Retinal pigment epithelial cell (primary cell): ENCODE results near the gene COG1.
"Not testable (repeated sequence)": the region's sequence is repeated elsewhere in the genome, so short reads cannot be mapped to it uniquely, and the experiment has no call there.

Experiments used
- DNase-seq: peaks from one replicate; pipeline ENCODE4 v3.0.0-alpha.2; 2010; ENCODE audit warnings: low read depth
- H3K4me3 ChIP-seq: 2 replicates; pipeline ENCODE4 v1.5.1; 2011; ENCODE audit warnings: mild to moderate bottlenecking, low read length, control low read depth, moderate library complexity
- TF ChIP-seq, protein P1 (sequence below): conservative IDR thresholded peaks from 2 replicates; pipeline ENCODE4 v1.5.1; 2011; ENCODE audit warnings: low read depth, low read length, control low read depth, inconsistent platforms

The COG1 gene, protein sequence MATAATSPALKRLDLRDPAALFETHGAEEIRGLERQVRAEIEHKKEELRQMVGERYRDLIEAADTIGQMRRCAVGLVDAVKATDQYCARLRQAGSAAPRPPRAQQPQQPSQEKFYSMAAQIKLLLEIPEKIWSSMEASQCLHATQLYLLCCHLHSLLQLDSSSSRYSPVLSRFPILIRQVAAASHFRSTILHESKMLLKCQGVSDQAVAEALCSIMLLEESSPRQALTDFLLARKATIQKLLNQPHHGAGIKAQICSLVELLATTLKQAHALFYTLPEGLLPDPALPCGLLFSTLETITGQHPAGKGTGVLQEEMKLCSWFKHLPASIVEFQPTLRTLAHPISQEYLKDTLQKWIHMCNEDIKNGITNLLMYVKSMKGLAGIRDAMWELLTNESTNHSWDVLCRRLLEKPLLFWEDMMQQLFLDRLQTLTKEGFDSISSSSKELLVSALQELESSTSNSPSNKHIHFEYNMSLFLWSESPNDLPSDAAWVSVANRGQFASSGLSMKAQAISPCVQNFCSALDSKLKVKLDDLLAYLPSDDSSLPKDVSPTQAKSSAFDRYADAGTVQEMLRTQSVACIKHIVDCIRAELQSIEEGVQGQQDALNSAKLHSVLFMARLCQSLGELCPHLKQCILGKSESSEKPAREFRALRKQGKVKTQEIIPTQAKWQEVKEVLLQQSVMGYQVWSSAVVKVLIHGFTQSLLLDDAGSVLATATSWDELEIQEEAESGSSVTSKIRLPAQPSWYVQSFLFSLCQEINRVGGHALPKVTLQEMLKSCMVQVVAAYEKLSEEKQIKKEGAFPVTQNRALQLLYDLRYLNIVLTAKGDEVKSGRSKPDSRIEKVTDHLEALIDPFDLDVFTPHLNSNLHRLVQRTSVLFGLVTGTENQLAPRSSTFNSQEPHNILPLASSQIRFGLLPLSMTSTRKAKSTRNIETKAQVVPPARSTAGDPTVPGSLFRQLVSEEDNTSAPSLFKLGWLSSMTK

DNA sequence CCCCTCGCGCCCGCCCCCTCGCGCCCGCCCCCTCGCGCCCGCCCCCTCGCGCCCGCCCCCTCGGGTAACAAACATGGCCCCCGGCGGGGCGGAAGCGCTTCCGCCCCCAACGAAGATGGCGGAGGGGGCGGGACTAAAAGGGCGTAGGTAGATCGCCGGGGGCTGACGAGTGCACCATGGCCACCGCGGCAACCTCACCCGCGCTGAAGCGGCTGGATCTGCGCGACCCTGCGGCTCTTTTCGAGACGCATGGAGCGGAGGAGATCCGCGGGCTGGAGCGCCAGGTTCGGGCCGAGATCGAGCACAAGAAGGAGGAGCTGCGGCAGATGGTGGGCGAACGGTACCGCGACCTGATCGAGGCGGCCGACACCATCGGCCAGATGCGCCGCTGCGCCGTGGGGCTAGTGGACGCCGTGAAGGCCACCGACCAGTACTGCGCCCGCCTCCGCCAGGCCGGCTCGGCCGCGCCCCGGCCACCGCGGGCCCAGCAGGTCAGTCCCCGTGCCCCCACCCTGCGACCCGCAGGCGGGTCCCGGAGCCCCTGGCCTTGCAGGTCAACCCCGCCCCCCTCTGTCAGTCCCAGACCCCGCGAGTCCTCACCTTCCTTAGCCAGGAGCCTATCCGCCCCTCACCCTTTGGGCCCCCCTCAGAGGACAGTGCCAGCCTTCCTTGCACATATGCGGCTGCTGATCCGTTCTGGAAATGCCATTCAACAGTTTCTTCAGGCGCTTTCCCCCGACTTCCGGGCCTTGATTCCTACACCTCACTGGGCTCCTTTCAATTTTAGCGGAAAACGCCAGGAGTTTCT is at the start of gene COG1:
Gene COG1 (plus strand): TSS at position 162 of the 808 bp plus-strand sequence. CDS start 15 bp downstream, at position 177.
- DNase-seq, result peak; percentile 65
- peak within 1 kb of the TSS; percentile 85 for H3K4me3 ChIP-seq
- TF ChIP-seq, protein P1, sequence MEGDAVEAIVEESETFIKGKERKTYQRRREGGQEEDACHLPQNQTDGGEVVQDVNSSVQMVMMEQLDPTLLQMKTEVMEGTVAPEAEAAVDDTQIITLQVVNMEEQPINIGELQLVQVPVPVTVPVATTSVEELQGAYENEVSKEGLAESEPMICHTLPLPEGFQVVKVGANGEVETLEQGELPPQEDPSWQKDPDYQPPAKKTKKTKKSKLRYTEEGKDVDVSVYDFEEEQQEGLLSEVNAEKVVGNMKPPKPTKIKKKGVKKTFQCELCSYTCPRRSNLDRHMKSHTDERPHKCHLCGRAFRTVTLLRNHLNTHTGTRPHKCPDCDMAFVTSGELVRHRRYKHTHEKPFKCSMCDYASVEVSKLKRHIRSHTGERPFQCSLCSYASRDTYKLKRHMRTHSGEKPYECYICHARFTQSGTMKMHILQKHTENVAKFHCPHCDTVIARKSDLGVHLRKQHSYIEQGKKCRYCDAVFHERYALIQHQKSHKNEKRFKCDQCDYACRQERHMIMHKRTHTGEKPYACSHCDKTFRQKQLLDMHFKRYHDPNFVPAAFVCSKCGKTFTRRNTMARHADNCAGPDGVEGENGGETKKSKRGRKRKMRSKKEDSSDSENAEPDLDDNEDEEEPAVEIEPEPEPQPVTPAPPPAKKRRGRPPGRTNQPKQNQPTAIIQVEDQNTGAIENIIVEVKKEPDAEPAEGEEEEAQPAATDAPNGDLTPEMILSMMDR, result no peak

DNA sequence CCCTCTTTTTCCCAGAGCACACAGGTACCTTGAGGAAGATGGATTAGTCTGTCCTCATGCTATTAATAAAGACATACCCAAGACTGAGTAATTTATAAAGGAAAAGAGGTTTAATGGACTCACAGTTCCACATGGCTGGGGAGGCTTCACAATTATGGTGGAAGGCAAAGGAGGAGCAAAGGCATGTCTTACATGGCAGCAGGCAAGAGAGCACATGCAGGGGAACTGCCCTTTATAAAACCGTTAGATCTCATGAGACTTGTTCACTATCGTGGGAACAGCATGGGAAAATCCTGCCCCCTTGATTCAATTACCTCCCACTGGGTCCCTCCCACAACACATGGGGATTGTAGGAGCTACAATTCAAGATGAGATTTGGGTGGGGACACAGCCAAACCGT is 48.6 kb upstream of the COG1 start:
- not testable (repeated sequence) for DNase-seq, H3K4me3 ChIP-seq

DNA sequence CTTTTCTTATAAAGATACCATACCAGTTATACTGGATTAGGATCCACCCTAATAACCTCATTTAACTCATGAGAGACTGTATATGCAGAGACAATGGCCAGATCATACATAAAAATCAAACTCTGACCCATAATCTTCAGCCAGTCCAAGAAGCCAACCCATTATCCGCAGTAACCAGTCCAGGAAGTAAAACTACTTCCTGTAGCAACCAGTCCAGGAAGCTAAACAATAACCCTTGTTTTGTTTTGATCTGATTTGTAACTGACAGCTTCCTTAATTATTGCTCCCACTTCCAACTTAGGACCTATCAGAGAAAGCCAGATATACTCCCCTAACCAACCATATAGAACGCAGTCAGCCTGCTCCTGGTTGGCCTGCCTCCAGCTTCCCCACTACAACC is 47.2 kb upstream of the COG1 start:
- H3K4me3 ChIP-seq, result no peak overlapping the region
- TF ChIP-seq, protein P1, result no peak
- DNase-seq, result no peak

DNA sequence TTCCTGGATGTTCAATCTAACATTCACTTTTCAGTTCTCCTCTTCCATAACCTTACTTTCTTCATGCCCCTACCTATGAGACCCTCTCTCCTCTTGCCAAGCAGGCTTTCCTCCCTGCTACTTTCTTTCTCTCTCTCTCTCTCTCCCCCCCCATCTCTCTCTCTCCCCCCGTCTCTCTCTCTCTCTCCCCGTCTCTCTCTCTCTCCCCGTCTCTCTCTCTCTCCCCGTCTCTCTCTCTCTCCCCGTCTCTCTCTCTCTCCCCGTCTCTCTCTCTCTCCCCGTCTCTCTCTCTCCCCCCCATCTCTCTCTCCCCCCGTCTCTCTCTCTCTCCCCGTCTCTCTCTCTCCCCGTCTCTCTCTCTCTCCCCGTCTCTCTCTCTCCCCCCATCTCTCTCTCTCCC is 45.1 kb upstream of the COG1 start:
- not testable (repeated sequence) for H3K4me3 ChIP-seq

DNA sequence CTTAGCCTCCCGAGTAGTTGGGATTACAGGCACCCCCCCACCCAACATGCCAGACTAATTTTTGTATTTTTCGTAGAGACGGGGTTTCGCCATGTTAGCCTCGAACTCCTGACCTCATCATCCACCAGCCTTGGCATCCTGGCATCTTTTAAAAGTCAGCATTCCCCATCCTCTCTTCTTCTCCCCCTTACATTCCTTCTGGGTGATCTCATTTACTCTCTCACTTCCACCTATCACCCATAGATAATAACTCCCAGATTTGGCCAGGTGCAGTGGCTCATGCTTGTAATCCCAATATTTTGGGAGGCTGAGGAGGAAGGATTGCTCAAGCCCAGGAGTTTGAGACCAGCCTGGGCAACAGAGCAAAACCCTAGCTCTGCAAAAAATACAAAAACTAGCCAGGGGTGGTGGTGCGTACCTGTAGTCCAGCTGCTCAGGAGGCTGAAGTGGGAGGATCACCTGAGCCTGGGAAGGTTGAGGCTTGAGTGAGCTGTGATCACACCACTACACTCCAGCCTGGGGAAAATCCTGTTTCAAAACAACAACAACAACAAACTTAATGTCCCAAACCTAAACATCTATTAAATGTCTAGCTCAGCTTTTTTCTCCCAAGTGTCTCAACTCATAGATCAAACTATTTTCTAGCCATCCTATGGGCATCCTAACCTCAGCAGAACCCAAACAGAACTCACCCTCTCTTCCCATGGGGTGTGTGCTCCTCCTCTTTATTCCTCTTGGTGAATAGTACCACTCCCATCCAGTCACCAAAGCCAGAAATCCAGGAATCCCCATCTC is 44.1 kb upstream of the COG1 start:
- TF ChIP-seq, protein P1, result no peak
- DNase-seq, result no peak

More for the DNA sequence above, 45.1 kb upstream of the COG1 start:
- not testable (repeated sequence) for DNase-seq

DNA sequence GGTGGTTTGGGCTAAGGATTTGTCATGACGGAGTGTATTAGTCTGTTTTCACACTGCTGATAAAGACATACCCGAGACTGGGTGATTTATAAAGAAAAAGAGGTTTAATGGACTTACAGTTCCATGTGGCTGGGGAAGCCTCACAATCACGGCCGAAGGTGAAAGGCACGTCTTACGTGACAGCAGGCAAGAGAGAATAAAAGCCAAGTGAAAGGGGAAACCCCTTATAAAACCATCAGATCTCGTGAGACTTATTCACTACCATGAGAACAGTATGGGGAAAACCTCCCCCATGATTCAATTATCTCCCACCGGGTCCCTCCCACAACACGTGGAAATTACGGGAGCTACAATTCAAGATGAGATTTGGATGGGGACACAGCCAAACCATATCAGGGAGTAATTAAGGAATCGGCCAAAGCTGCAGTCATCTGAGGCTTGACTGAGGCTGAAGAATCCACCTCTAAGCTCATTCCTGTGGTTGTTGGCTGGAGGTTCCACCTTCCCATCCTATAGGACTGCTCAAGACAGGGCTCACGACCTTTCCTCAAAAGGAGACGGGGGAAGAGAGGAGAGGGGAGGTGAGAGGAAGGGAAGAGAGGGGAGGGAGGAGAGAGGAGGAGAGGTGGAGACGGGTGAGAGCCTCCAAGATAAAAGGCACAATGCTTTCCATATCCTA is 42.1 kb upstream of the COG1 start:
- DNase-seq, result not testable (repeated sequence)

More for the DNA sequence above, 44.1 kb upstream of the COG1 start:
- H3K4me3 ChIP-seq, result no peak overlapping the region

DNA sequence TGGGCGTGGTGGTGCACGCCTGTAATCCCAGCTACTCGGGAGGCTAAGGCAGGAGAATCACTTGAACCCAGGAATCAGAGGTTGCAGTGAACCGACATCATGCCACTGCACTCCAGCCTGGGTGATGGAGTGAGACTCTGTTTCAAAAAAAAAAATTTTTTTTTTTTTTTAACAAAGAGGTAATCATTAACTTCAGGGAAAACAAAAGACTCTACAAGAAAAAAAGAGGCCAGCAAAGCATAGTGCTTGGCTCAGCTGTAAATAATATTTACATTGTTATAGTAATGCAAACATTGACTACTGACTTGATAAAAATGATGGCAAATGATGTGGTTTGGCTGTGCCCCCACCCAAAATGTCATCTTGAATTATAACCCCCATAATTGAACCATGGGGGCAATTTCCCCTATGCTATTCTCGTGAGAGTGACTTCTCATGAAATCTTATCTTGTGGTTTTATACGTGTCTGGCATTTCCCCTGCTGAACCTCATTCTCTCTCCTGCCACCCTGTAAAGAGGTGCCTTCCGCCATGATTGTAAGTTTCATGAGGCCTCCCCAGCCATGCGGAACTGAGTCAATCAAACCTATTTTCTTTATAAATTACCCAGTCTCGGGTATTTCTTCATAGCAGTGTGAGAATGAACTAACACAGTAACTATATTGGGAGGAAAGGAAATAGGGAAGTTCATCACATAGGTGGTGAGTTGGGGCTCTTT is 40.8 kb upstream of the COG1 start:
- no peak for DNase-seq
- TF ChIP-seq, protein P1, result no peak
- no peak overlapping the region for H3K4me3 ChIP-seq

More for the DNA sequence above, 42.1 kb upstream of the COG1 start:
- not testable (repeated sequence) for H3K4me3 ChIP-seq
